ENCODE measurements around the gene PRKD3. TPM values are rescaled to one million over a fixed set of nuclear protein-coding genes. Genes with fewer than 3 reads are reported as not detected.

PRKD3 gene
- total RNA-seq, 1 experiment from 2014 or later: 40.2 TPM

DNA sequence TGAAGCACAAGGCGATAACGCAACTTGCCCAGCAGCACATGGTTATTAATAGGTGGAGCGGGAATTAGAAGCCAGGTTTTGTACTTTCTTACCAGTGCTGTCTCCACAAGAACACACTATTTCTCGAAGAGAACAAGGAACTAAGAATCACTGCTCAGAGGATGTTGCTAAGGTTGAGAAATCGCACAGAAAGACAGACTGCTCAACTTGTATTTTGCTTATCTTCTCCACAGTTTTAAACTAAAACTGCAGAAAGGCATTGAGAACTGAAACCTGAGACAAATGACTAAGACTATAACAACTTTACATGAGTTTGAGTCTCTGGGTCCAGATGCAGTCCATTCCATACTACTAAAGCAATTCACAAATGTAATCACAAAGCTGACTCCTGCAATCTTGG, 6.2 kb downstream of the PRKD3 start:
- POLR2A ChIA-PET: no interaction called here

DNA sequence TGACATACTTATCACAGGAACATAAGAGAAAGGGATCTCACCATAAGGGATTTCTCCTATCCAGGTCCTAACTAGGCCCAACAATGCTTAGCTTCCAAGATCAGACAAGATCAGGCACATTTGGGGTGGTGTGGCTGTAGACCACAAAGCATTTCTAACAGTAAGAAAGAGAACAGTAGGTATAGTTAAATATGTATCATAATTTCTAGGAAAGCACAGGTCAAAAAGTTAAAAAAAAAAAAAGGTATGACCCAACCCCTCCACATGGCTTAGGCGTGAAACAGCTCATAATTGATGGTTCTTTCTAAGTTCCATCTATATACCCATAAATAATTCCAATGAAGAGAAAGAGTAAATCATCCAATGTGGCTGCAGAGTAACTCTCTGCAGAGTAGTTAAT, 6.9 kb downstream of the PRKD3 start:
- H3K27ac Mint-ChIP-seq (ENCODE audit: unreplicated experiment): no peak overlapping the region
- BruUV-seq (replicated peaks): no TSS peak

More for the DNA sequence above, 6.2 kb downstream of the PRKD3 start:
- Mint-ChIP-seq H3K4me1 (ENCODE audit: low read depth, unreplicated experiment) (peaks cover 18% of the 10 kb centered on the region), H3K9me3 (ENCODE audit: unreplicated experiment) (no peaks in the 10 kb centered on the region), H3K4me3 (ENCODE audit: unreplicated experiment) (no peak overlapping the region), H3K36me3 (ENCODE audit: insufficient read depth, unreplicated experiment) (peaks cover 25% of the 10 kb centered on the region), H3K27ac (ENCODE audit: unreplicated experiment) (no peak overlapping the region), H3K27me3 (ENCODE audit: insufficient read depth, unreplicated experiment) (no peaks in the 10 kb centered on the region)
- Histone ChIP-seq H3K36me3 (ENCODE audit: control insufficient read depth, insufficient read depth, low read length) (no peaks in the 10 kb centered on the region), H3K4me3 (ENCODE audit: low read depth, low read length) (no peak overlapping the region), H3K4me1 (0 out of 2 replicates have a peak, but pooled peaks cover 4% of the 10 kb centered on the region), H3K27me3 (replicated peaks; ENCODE audit: control insufficient read depth, insufficient read depth, low read length) (no peaks in the 10 kb centered on the region), H3K9me3 (no peaks in the 10 kb centered on the region)
- BruUV-seq (replicated peaks): no TSS peak
- intact Hi-C loops (cut with micrococcal nuclease; ENCODE audit: unreplicated experiment): no loop called here
- CTCF ChIA-PET: no interaction called here
- TF ChIP-seq, protein P1, sequence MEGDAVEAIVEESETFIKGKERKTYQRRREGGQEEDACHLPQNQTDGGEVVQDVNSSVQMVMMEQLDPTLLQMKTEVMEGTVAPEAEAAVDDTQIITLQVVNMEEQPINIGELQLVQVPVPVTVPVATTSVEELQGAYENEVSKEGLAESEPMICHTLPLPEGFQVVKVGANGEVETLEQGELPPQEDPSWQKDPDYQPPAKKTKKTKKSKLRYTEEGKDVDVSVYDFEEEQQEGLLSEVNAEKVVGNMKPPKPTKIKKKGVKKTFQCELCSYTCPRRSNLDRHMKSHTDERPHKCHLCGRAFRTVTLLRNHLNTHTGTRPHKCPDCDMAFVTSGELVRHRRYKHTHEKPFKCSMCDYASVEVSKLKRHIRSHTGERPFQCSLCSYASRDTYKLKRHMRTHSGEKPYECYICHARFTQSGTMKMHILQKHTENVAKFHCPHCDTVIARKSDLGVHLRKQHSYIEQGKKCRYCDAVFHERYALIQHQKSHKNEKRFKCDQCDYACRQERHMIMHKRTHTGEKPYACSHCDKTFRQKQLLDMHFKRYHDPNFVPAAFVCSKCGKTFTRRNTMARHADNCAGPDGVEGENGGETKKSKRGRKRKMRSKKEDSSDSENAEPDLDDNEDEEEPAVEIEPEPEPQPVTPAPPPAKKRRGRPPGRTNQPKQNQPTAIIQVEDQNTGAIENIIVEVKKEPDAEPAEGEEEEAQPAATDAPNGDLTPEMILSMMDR (IDR thresholded peaks at IDR 0.05; ENCODE audit: insufficient read depth in 1 of 2, low read depth in 1 of 2, low read length in 1 of 2, severe bottlenecking in 1 of 2, unreplicated experiment in 1 of 2): no peak
- no peak for DNase-seq

DNA sequence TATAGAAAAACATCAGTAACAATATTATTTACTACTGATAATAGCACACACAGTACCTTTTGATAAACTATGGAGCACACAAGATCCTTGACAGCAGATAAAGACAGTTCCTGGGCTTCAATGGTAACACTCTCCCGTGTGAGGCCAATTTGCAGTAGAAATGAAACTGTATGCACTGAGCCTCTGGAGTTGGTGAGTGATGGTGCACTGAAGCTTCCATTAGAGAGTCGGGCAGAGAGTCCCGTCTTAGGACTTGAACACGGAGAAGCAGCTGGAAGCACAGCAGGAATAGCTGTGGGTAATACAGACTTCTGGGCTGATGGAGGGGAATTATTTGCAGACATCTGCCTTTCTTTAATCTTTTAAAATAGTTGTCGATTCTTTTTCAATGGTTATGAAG, 8.5 kb downstream of the PRKD3 start:
- H3K27ac Mint-ChIP-seq (ENCODE audit: unreplicated experiment): no peak overlapping the region
- H3K4me1 ChIP-seq: 0 out of 2 replicates have a peak, but pooled peaks cover 4% of the 10 kb centered on the region
- no TSS peak for BruUV-seq (replicated peaks)
- ChIA-PET CTCF (interaction anchor here (0.7 kb wide), 1 partner anchor 45 kb away, joined by 3 read pairs; no protein-coding TSS in a partner anchor), POLR2A (no interaction called here)
- H3K4me3 Mint-ChIP-seq (ENCODE audit: unreplicated experiment): no peak overlapping the region
- H3K9me3 Mint-ChIP-seq (ENCODE audit: unreplicated experiment): no peaks in the 10 kb centered on the region
- no peaks in the 10 kb centered on the region for H3K27me3 Mint-ChIP-seq (ENCODE audit: insufficient read depth, unreplicated experiment)
- no peaks in the 10 kb centered on the region for H3K36me3 ChIP-seq (ENCODE audit: control insufficient read depth, insufficient read depth, low read length)
- H3K36me3 Mint-ChIP-seq (ENCODE audit: insufficient read depth, unreplicated experiment): peaks cover 22% of the 10 kb centered on the region
- DNase-seq: no peak
- intact Hi-C loops (cut with micrococcal nuclease; ENCODE audit: unreplicated experiment): no loop called here
- H3K4me1 Mint-ChIP-seq (ENCODE audit: low read depth, unreplicated experiment): peaks cover 17% of the 10 kb centered on the region
- TF ChIP-seq, protein P1 (IDR thresholded peaks at IDR 0.05; ENCODE audit: insufficient read depth in 1 of 2, low read depth in 1 of 2, low read length in 1 of 2, severe bottlenecking in 1 of 2, unreplicated experiment in 1 of 2): no peak
- H3K4me3 ChIP-seq (ENCODE audit: low read depth, low read length): no peak overlapping the region
- H3K9me3 ChIP-seq: no peaks in the 10 kb centered on the region
- H3K27me3 ChIP-seq (replicated peaks; ENCODE audit: control insufficient read depth, insufficient read depth, low read length): no peaks in the 10 kb centered on the region

More for the DNA sequence above, 6.9 kb downstream of the PRKD3 start:
- CTCF ChIA-PET: no interaction called here
- peaks cover 22% of the 10 kb centered on the region for H3K36me3 Mint-ChIP-seq (ENCODE audit: insufficient read depth, unreplicated experiment)
- Histone ChIP-seq H3K9me3 (no peaks in the 10 kb centered on the region), H3K36me3 (ENCODE audit: control insufficient read depth, insufficient read depth, low read length) (no peaks in the 10 kb centered on the region), H3K4me1 (0 out of 2 replicates have a peak, but pooled peaks cover 4% of the 10 kb centered on the region), H3K27me3 (replicated peaks; ENCODE audit: control insufficient read depth, insufficient read depth, low read length) (no peaks in the 10 kb centered on the region), H3K4me3 (ENCODE audit: low read depth, low read length) (no peak overlapping the region)
- H3K9me3 Mint-ChIP-seq (ENCODE audit: unreplicated experiment): no peaks in the 10 kb centered on the region
- DNase-seq: no peak
- TF ChIP-seq, protein P1 (IDR thresholded peaks at IDR 0.05; ENCODE audit: insufficient read depth in 1 of 2, low read depth in 1 of 2, low read length in 1 of 2, severe bottlenecking in 1 of 2, unreplicated experiment in 1 of 2): no peak
- H3K4me1 Mint-ChIP-seq (ENCODE audit: low read depth, unreplicated experiment): peaks cover 14% of the 10 kb centered on the region
- POLR2A ChIA-PET: no interaction called here
- no peaks in the 10 kb centered on the region for H3K27me3 Mint-ChIP-seq (ENCODE audit: insufficient read depth, unreplicated experiment)
- no peak overlapping the region for H3K4me3 Mint-ChIP-seq (ENCODE audit: unreplicated experiment)
- intact Hi-C loops (cut with micrococcal nuclease; ENCODE audit: unreplicated experiment): no loop called here

Measured in Caco-2 (cell line).